Osteocyte (in vitro differentiated cells): ENCODE data around the gene PTPN14. TPM values are rescaled to one million over a fixed set of nuclear protein-coding genes. Genes with fewer than 3 reads are reported as not detected.
A peak's percentile ranks its signal among the peaks of the same experiment; 100 is the strongest.

Source experiments
- DNase-seq: peaks from one replicate; pipeline ENCODE4 v3.0.0; 2021; ENCODE audit warnings: mixed read lengths; ENCODE audit not compliant: unreplicated experiment; ENCODE audit errors: extremely low spot score
- H3K27ac Mint-ChIP-seq: one replicate; pipeline ENCODE4 v1.8.0; 2021; ENCODE audit warnings: mild to moderate bottlenecking, mixed read lengths; ENCODE audit not compliant: unreplicated experiment
- H3K27me3 Mint-ChIP-seq: one replicate; pipeline ENCODE4 v1.8.0; 2021; ENCODE audit warnings: mixed read lengths; ENCODE audit not compliant: unreplicated experiment
- H3K36me3 Mint-ChIP-seq: one replicate; pipeline ENCODE4 v1.8.0; 2021; ENCODE audit warnings: mixed read lengths; ENCODE audit not compliant: unreplicated experiment
- H3K4me1 Mint-ChIP-seq: one replicate; pipeline ENCODE4 v1.8.0; 2021; ENCODE audit warnings: mixed read lengths; ENCODE audit not compliant: unreplicated experiment
- H3K4me3 Mint-ChIP-seq: one replicate; pipeline ENCODE4 v1.8.0; 2021; ENCODE audit warnings: mild to moderate bottlenecking, moderate library complexity, mixed read lengths; ENCODE audit not compliant: unreplicated experiment
- H3K9me3 Mint-ChIP-seq: one replicate; pipeline ENCODE4 v1.8.0; 2021; ENCODE audit warnings: mixed read lengths; ENCODE audit not compliant: unreplicated experiment
- CTCF ChIP-seq: fragments of 200-600 bp; sonication (generic); IDR thresholded peaks from 2 replicates; pipeline ENCODE4 v1.5.0; 2021; ENCODE audit warnings: antibody characterized with exemption, mild to moderate bottlenecking, moderate library complexity
- total RNA-seq: library from RNA; stranded (reverse); gene quantifications from 2 replicates; pipeline ENCODE4 v1.2.1, GENCODE V29; 2021

The PTPN14 gene
- total RNA-seq, 1 donor from 2014 or later: 140 TPM

GRCh38 chr1:214379236-214379970 lies 172.0 kb downstream of the PTPN14 start:
- Mint-ChIP-seq H3K36me3 (peaks cover 56% of the 10 kb centered on the region), H3K4me1 (peaks cover 65% of the 10 kb centered on the region), H3K27me3 (no peaks in the 10 kb centered on the region), H3K27ac (peak overlapping the region; percentile 86), H3K9me3 (no peaks in the 10 kb centered on the region), H3K4me3 (peak overlapping the region; percentile 4)
- no peak for TF ChIP-seq CTCF
- no peak for DNase-seq

- no peak for DNase-seq
- no peak for TF ChIP-seq CTCF
- Mint-ChIP-seq H3K9me3 (no peaks in the 10 kb centered on the region), H3K36me3 (peaks cover 48% of the 10 kb centered on the region), H3K27ac (peak overlapping the region; percentile 86), H3K4me3 (no peak overlapping the region), H3K27me3 (no peaks in the 10 kb centered on the region), H3K4me1 (peaks cover 74% of the 10 kb centered on the region)
These were observed 172.9 kb downstream of the PTPN14 start for GRCh38 chr1:214378492-214378891.

GRCh38 chr1:214377886-214378285 lies 173.5 kb downstream of the PTPN14 start:
- no peak for DNase-seq

GRCh38 chr1:214377485-214377884 lies 173.9 kb downstream of the PTPN14 start:
- peak overlapping the region; percentile 20 for H3K4me3 Mint-ChIP-seq
- H3K4me1 Mint-ChIP-seq: peaks cover 82% of the 10 kb centered on the region
- no peak for TF ChIP-seq CTCF
- H3K27ac Mint-ChIP-seq: peak overlapping the region; percentile 86
- no peak for DNase-seq
- peaks cover 40% of the 10 kb centered on the region for H3K36me3 Mint-ChIP-seq
- H3K27me3 Mint-ChIP-seq: no peaks in the 10 kb centered on the region
- H3K9me3 Mint-ChIP-seq: no peaks in the 10 kb centered on the region

More at GRCh38 chr1:214377886-214378285, 173.5 kb downstream of the PTPN14 start:
- H3K36me3 Mint-ChIP-seq: peaks cover 42% of the 10 kb centered on the region
- peak overlapping the region; percentile 20 for H3K4me3 Mint-ChIP-seq
- peak overlapping the region; percentile 86 for H3K27ac Mint-ChIP-seq
- H3K9me3 Mint-ChIP-seq: no peaks in the 10 kb centered on the region
- H3K27me3 Mint-ChIP-seq: no peaks in the 10 kb centered on the region
- H3K4me1 Mint-ChIP-seq: peaks cover 78% of the 10 kb centered on the region
- TF ChIP-seq CTCF: peak; percentile 6

- H3K4me3 Mint-ChIP-seq: no peak overlapping the region
- TF ChIP-seq CTCF: no peak
- H3K27ac Mint-ChIP-seq: peak overlapping the region; percentile 82
- H3K9me3 Mint-ChIP-seq: no peaks in the 10 kb centered on the region
- H3K27me3 Mint-ChIP-seq: no peaks in the 10 kb centered on the region
- DNase-seq: no peak
- H3K36me3 Mint-ChIP-seq: peaks cover 59% of the 10 kb centered on the region
- peaks cover 61% of the 10 kb centered on the region for H3K4me1 Mint-ChIP-seq
These were observed 179.3 kb downstream of the PTPN14 start for GRCh38 chr1:214372092-214372491.
